SK-N-SH (cell line): Measurements from ENCODE around the gene SYNJ2.

Experiments
- CHD2 ChIP-seq: fragments of 150-350 bp; IDR thresholded peaks from 2 replicates; pipeline ENCODE4 v1.6.1; 2018; ENCODE audit warnings: low read length; ENCODE audit not compliant: partially characterized antibody
- GATA2 ChIP-seq: sonication (generic); formaldehyde crosslinking; IDR thresholded peaks from 2 replicates; pipeline ENCODE4 v1.5.0; 2020; ENCODE audit warnings: mild to moderate bottlenecking, missing genetic modification reagents
- RXRA ChIP-seq: IDR thresholded peaks from 2 replicates; pipeline ENCODE4 v1.4.0; 2012; ENCODE audit warnings: low read depth, mild to moderate bottlenecking, borderline replicate concordance
- TAF1 ChIP-seq: IDR thresholded peaks from 2 replicates; pipeline ENCODE4 v1.6.1; 2012; ENCODE audit warnings: low read depth, mild to moderate bottlenecking, low read length, moderate library complexity, borderline replicate concordance
- TF ChIP-seq, protein P1 (sequence below): fragments of 200-600 bp; sonication (generic); IDR thresholded peaks from 2 replicates; pipeline ENCODE4 v1.6.1; 2017; ENCODE audit warnings: antibody characterized with exemption, mild to moderate bottlenecking, moderate library complexity

DNA sequence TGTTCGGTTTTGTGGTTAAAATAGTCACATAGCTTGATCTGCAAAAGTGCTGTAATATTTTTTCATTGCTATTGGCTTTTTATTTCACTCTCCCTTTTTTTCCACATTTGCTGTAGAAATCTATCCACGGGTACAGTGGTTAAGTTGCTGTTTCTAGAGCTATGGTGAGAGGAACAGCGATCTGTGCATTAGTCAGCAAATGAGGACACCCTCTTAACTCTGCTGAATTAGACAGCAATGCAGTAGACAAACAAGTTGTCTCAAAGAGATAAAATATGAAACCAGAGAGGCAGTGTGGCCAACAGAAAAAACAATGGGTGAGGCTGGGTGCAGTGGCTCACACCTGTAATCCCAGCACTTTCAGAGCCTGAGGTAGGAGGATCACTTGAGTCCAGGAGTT is 17.6 kb upstream of the SYNJ2 start:
- TF ChIP-seq GATA2 (no peak), RXRA (no peak), CHD2 (no peak), TAF1 (no peak)
- TF ChIP-seq, protein P1, sequence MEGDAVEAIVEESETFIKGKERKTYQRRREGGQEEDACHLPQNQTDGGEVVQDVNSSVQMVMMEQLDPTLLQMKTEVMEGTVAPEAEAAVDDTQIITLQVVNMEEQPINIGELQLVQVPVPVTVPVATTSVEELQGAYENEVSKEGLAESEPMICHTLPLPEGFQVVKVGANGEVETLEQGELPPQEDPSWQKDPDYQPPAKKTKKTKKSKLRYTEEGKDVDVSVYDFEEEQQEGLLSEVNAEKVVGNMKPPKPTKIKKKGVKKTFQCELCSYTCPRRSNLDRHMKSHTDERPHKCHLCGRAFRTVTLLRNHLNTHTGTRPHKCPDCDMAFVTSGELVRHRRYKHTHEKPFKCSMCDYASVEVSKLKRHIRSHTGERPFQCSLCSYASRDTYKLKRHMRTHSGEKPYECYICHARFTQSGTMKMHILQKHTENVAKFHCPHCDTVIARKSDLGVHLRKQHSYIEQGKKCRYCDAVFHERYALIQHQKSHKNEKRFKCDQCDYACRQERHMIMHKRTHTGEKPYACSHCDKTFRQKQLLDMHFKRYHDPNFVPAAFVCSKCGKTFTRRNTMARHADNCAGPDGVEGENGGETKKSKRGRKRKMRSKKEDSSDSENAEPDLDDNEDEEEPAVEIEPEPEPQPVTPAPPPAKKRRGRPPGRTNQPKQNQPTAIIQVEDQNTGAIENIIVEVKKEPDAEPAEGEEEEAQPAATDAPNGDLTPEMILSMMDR, result no peak
